CD14-positive monocyte (primary cell): ENCODE measurements around the gene SULT1C3. TPM values are rescaled to one million over a fixed set of nuclear protein-coding genes. Genes with fewer than 3 reads are reported as not detected.

Experiments used
- DNase-seq, 3 donors: peaks; one replicate each; pipeline ENCODE4 v3.0.0-alpha.2; 2011 to 2022
- H2AFZ ChIP-seq: 2 replicates; pipeline ENCODE4 v1.6.0; 2012; ENCODE audit warnings: mild to moderate bottlenecking, low read depth, low read length, inconsistent platforms; ENCODE audit not compliant: insufficient read depth, poor library complexity, severe bottlenecking
- H3K27ac ChIP-seq, 2 donors: 1 replicate in 1 of 2; 2 replicates in 1 of 2; pipeline ENCODE4 v1.5.1; 2012 to 2013; ENCODE audit warnings: low read length in 2 of 2, control low read depth in 1 of 2, inconsistent platforms in 1 of 2, low read depth in 1 of 2, mild to moderate bottlenecking in 1 of 2
- H3K27me3 ChIP-seq, 2 donors: one replicate each; pipeline versions ENCODE4 v1.6.0 to v1.6.1; 2011 to 2013; ENCODE audit warnings: low read length in 2 of 2; ENCODE audit not compliant: control insufficient read depth in 2 of 2, insufficient read depth in 2 of 2
- H3K36me3 ChIP-seq, 2 donors: replicated peaks in 1 of 2; 1 replicate in 1 of 2; 2 replicates in 1 of 2; pipeline versions ENCODE4 v1.5.1 to v1.6.1; 2012 to 2013; ENCODE audit warnings: low read length in 2 of 2, control low read depth in 1 of 2, inconsistent platforms in 1 of 2, mild to moderate bottlenecking in 1 of 2; ENCODE audit not compliant: insufficient read depth in 2 of 2, control insufficient read depth in 1 of 2
- H3K4me1 ChIP-seq, 2 donors: 1 replicate in 1 of 2; 2 replicates in 1 of 2; pipeline versions ENCODE4 v1.5.1 to v1.6.1; 2012 to 2013; ENCODE audit warnings: low read length in 2 of 2, control low read depth in 1 of 2, inconsistent platforms in 1 of 2, mild to moderate bottlenecking in 1 of 2, moderate library complexity in 1 of 2; ENCODE audit not compliant: insufficient read depth in 2 of 2, control insufficient read depth in 1 of 2
- H3K4me2 ChIP-seq: replicated peaks from 2 replicates; pipeline ENCODE3; 2012; ENCODE audit warnings: low read length, moderate library complexity, mild to moderate bottlenecking; ENCODE audit not compliant: poor library complexity, severe bottlenecking; ENCODE audit errors: extremely low read depth
- H3K4me3 ChIP-seq, 3 experiments: fragments of 200-600 bp in 1 of 3; sonication (generic) in 1 of 3; replicated peaks in 1 of 3; 1 replicate in 2 of 3; 2 replicates in 1 of 3; pipeline ENCODE4 v1.5.1; 2011 to 2013; ENCODE audit warnings: low read length in 3 of 3, mild to moderate bottlenecking in 3 of 3, control low read depth in 2 of 3, low read depth in 2 of 3, inconsistent platforms in 1 of 3, moderate library complexity in 1 of 3
- H3K79me2 ChIP-seq: 2 replicates; pipeline ENCODE4 v1.6.0; 2012; ENCODE audit warnings: mild to moderate bottlenecking, control low read depth, inconsistent platforms, low read length, moderate library complexity; ENCODE audit not compliant: insufficient read depth
- H3K9ac ChIP-seq: 2 replicates; pipeline ENCODE4 v1.6.0; 2017; ENCODE audit warnings: low read length, mild to moderate bottlenecking; ENCODE audit not compliant: insufficient read depth, poor library complexity, severe bottlenecking
- H3K9me3 ChIP-seq, 2 donors: replicated peaks in 1 of 2; 1 replicate in 1 of 2; 2 replicates in 1 of 2; pipeline versions ENCODE4 v1.5.1 to v1.6.1; 2012 to 2013; ENCODE audit warnings: low read length in 2 of 2, control low read depth in 1 of 2; ENCODE audit not compliant: control insufficient read depth in 1 of 2, insufficient read depth in 1 of 2
- H4K20me1 ChIP-seq: 2 replicates; pipeline ENCODE4 v1.6.0; 2012; ENCODE audit warnings: mild to moderate bottlenecking, low read length, control low read depth, moderate library complexity; ENCODE audit not compliant: insufficient read depth
- H3K27ac Mint-ChIP-seq, 7 donors: one replicate each; pipeline ENCODE4 v1.8.0; 2020; ENCODE audit warnings: mild to moderate bottlenecking in 7 of 7, mixed read lengths in 7 of 7, moderate library complexity in 6 of 7, inconsistent platforms in 2 of 7
- H3K27me3 Mint-ChIP-seq, 3 donors: one replicate each; pipeline ENCODE4 v1.8.0; 2021 to 2022; ENCODE audit warnings: low read depth in 3 of 3, mild to moderate bottlenecking in 3 of 3, mixed read lengths in 3 of 3, moderate library complexity in 3 of 3, inconsistent platforms in 1 of 3
- H3K36me3 Mint-ChIP-seq, 2 donors: one replicate each; pipeline ENCODE4 v1.8.0; 2020; ENCODE audit warnings: mixed read lengths in 2 of 2, inconsistent platforms in 1 of 2, mild to moderate bottlenecking in 1 of 2
- H3K4me1 Mint-ChIP-seq: one replicate; pipeline ENCODE4 v1.8.0; 2020; ENCODE audit warnings: mild to moderate bottlenecking, mixed read lengths
- H3K4me3 Mint-ChIP-seq, 2 donors: one replicate each; pipeline ENCODE4 v1.8.0; 2020; ENCODE audit warnings: mild to moderate bottlenecking in 2 of 2, mixed read lengths in 2 of 2, moderate library complexity in 1 of 2
- H3K9me3 Mint-ChIP-seq, 7 donors: one replicate each; pipeline ENCODE4 v1.8.0; 2020 to 2022; ENCODE audit warnings: mixed read lengths in 7 of 7, mild to moderate bottlenecking in 6 of 7, moderate library complexity in 6 of 7, inconsistent platforms in 2 of 7
- CTCF ChIP-seq: fragments of 200-600 bp; IDR thresholded peaks from one replicate; pipeline ENCODE4 v1.8.0; 2022; ENCODE audit warnings: antibody characterized with exemption, mild to moderate bottlenecking
- WGBS: methylation state at CpG from one replicate; pipeline ENCODE4 v1.1.5; 2013; ENCODE audit warnings: missing lambda C conversion rate; ENCODE audit not compliant: insufficient coverage; 5-methylcytosine and 5-hydroxymethylcytosine counted together
- intact Hi-C, 2 donors: fragments of 100-400 bp; cut with micrococcal nuclease; formaldehyde crosslinking; loops; one replicate each; pipeline versions ENCODE4 v1.15.0 to v1.15.1; 2023
- polyA plus RNA-seq, 3 donors: library from polyadenylated mRNA; depleted of rRNA in 1 of 3; unstranded in 2 of 3; stranded (reverse) in 1 of 3; fragments of 300-500 nt in 2 of 3; fragments of >200 nt in 1 of 3; fragmentation: Illumina TruSeq in 2 of 3; gene quantifications; 1 replicate in 2 of 3; 2 replicates in 1 of 3; pipeline ENCODE4 v1.2.3, GENCODE V29; 2012 to 2021

SULT1C3 gene
- polyA plus RNA-seq, 3 donors: not detected

GRCh38 chr2:108236676-108237335 is 3.0 kb upstream of the SULT1C3 start:
- WGBS: 96% methylated on average over 2 of the region's 6 CpGs
- no peaks in the 10 kb centered on the region for H3K4me1 Mint-ChIP-seq
- intact Hi-C loops: no loop called here

GRCh38 chr2:108240966-108241365 is 1.2 kb downstream of the SULT1C3 start:
- H3K27me3 ChIP-seq: no peaks in the 10 kb centered on the region
- no peaks in the 10 kb centered on the region for H3K79me2 ChIP-seq
- DNase-seq: no peak
- H3K27me3 Mint-ChIP-seq: peaks cover 0 to 2% (median 0%) of the 10 kb centered on the region in 3 donors
- intact Hi-C loops: no loop called here
- no peak overlapping the region for H3K27ac Mint-ChIP-seq
- peaks cover 2 to 21% (median 19%) of the 10 kb centered on the region in 7 donors for H3K9me3 Mint-ChIP-seq
- H3K4me3 Mint-ChIP-seq: no peak overlapping the region
- no peak overlapping the region for H3K27ac ChIP-seq
- 93% methylated on average over 3 of the region's 5 CpGs for WGBS
- no peak for TF ChIP-seq CTCF
- no peak overlapping the region for H2AFZ ChIP-seq
- H3K4me2 ChIP-seq: no peak overlapping the region
- no peaks in the 10 kb centered on the region for H3K36me3 ChIP-seq
- no peak overlapping the region for H3K9ac ChIP-seq
- no peaks in the 10 kb centered on the region for H4K20me1 ChIP-seq
- no peaks in the 10 kb centered on the region for H3K36me3 Mint-ChIP-seq
- no peaks in the 10 kb centered on the region for H3K4me1 ChIP-seq
- no peaks in the 10 kb centered on the region for H3K4me1 Mint-ChIP-seq
- H3K4me3 ChIP-seq: no peak overlapping the region
- H3K9me3 ChIP-seq: peaks cover 6 to 14% of the 10 kb centered on the region in 2 donors

More at GRCh38 chr2:108236676-108237335, 3.0 kb upstream of the SULT1C3 start:
- Mint-ChIP-seq H3K27ac (no peak overlapping the region), H3K4me3 (no peak overlapping the region), H3K9me3 (peaks cover 2 to 20% (median 17%) of the 10 kb centered on the region in 7 donors), H3K27me3 (peaks cover 0 to 2% (median 0%) of the 10 kb centered on the region in 3 donors), H3K36me3 (no peaks in the 10 kb centered on the region)
- Histone ChIP-seq H3K9me3 (peaks cover 6 to 14% of the 10 kb centered on the region in 2 donors), H3K36me3 (no peaks in the 10 kb centered on the region), H3K9ac (no peak overlapping the region), H3K4me1 (no peaks in the 10 kb centered on the region), H3K4me3 (no peak overlapping the region), H4K20me1 (no peaks in the 10 kb centered on the region), H3K27me3 (no peaks in the 10 kb centered on the region), H3K4me2 (no peak overlapping the region), H3K79me2 (no peaks in the 10 kb centered on the region), H2AFZ (no peak overlapping the region), H3K27ac (no peak overlapping the region)
- DNase-seq: no peak
- TF ChIP-seq CTCF: no peak
